ENCODE data around the gene LIMS1.

DNA sequence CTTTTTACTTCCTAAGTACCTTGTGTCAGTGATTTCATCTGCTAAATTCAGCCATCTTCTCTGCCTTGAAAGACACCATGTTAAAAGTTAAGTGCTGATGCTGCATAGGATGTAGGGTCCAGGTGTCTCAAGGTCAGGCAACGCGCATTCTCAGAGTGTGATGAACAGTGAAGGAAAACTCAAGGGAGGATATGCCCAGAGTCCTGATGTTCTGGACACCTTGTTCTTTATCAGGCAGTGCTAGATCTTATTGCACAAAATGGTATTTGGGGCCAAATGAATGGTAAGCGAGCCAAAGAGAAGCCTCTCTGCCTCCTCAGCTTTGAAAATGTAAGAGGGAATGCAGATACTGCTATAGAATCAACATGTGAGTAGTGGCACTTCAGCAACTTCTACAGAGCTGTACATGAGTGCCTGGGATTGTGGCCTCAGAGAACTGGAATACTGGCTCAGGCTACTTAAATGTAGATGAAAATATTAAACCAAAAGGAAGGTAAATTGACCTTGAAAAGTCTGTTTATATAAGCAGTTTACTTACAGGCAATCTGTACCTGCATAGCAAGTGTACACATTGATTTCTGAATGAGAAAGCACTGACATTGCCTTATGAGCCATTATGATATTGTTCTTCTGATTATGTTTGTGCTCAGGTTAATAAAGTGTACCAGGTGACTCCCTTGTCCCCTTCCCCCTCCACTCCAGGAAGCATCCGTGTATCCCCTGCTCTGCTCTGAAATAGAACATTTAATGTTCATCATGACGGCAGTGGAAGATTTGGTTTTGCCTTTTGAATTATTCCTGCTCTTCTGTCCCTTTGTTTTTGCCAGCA is 98.3 kb downstream of the LIMS1 start:
- TF ChIP-seq, protein P1, sequence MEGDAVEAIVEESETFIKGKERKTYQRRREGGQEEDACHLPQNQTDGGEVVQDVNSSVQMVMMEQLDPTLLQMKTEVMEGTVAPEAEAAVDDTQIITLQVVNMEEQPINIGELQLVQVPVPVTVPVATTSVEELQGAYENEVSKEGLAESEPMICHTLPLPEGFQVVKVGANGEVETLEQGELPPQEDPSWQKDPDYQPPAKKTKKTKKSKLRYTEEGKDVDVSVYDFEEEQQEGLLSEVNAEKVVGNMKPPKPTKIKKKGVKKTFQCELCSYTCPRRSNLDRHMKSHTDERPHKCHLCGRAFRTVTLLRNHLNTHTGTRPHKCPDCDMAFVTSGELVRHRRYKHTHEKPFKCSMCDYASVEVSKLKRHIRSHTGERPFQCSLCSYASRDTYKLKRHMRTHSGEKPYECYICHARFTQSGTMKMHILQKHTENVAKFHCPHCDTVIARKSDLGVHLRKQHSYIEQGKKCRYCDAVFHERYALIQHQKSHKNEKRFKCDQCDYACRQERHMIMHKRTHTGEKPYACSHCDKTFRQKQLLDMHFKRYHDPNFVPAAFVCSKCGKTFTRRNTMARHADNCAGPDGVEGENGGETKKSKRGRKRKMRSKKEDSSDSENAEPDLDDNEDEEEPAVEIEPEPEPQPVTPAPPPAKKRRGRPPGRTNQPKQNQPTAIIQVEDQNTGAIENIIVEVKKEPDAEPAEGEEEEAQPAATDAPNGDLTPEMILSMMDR (optimal IDR thresholded peaks at IDR 0.05 in 1 of 3, IDR thresholded peaks at IDR 0.05 in 1 of 3, conservative IDR thresholded peaks at IDR 0.05 in 1 of 3; ENCODE audit: extremely low read depth in 1 of 3, insufficient read depth in 2 of 3, low read length in 3 of 3): no peak
- TF ChIP-seq EZH2 (IDR thresholded peaks at IDR 0.05; ENCODE audit: low read length): no peak
